ENCODE data around the gene PRKCE. TPM values are rescaled to one million over a fixed set of nuclear protein-coding genes. Genes with fewer than 3 reads are reported as not detected.
A peak's percentile ranks its signal among the peaks of the same experiment; 100 is the strongest.

PRKCE gene
- polyA plus RNA-seq, 3 donors: 1.3 to 7.7 (median 2.3) TPM

DNA sequence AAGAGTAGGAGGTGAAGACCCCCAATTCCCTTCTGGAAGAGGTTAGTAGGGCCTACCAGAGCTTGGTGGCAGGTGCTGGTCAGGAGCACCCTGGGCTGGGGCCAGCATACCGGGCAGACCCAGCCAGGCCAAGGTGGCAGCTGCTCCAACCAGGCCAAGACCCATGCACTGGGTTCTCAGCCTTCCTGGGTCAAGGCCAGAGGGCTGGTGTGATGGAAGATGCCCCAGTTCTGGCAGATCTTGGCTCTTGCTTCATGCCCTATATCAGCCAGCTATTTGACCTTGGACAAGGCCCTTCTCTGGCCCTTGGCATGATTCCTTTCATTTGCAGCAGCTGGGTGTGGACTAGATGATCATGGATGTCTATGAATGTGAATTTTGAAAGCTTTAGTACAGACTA lies 57.7 kb downstream of the PRKCE start:
- WGBS (ENCODE audit: insufficient coverage): 90% methylated on average over 1 of the region's 1 CpG
- no peaks in the 10 kb centered on the region for H3K79me2 ChIP-seq (ENCODE audit: insufficient read depth, low read length)
- H3K27me3 ChIP-seq (ENCODE audit: control insufficient read depth in 2 of 2, insufficient read depth in 2 of 2, low read length in 2 of 2): no peaks in the 10 kb centered on the region
- DNase-seq: no peak
- no peak overlapping the region for H3K4me2 ChIP-seq (replicated peaks; ENCODE audit: extremely low read depth, low read length, poor library complexity, severe bottlenecking)
- TF ChIP-seq, protein P1, sequence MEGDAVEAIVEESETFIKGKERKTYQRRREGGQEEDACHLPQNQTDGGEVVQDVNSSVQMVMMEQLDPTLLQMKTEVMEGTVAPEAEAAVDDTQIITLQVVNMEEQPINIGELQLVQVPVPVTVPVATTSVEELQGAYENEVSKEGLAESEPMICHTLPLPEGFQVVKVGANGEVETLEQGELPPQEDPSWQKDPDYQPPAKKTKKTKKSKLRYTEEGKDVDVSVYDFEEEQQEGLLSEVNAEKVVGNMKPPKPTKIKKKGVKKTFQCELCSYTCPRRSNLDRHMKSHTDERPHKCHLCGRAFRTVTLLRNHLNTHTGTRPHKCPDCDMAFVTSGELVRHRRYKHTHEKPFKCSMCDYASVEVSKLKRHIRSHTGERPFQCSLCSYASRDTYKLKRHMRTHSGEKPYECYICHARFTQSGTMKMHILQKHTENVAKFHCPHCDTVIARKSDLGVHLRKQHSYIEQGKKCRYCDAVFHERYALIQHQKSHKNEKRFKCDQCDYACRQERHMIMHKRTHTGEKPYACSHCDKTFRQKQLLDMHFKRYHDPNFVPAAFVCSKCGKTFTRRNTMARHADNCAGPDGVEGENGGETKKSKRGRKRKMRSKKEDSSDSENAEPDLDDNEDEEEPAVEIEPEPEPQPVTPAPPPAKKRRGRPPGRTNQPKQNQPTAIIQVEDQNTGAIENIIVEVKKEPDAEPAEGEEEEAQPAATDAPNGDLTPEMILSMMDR (IDR thresholded peaks at IDR 0.05): no peak
- H3K9ac ChIP-seq (ENCODE audit: insufficient read depth, low read length, poor library complexity, severe bottlenecking): no peak overlapping the region
- H3K27me3 Mint-ChIP-seq (ENCODE audit: low read depth in 3 of 3): no peaks in the 10 kb centered on the region
- H3K4me1 ChIP-seq (ENCODE audit: control insufficient read depth in 1 of 2, insufficient read depth in 2 of 2, low read length in 2 of 2): no peaks in the 10 kb centered on the region
- H3K9me3 ChIP-seq (replicated peaks in 1 of 2; ENCODE audit: control insufficient read depth in 1 of 2, insufficient read depth in 1 of 2, low read length in 2 of 2): peaks cover 0 to 7% of the 10 kb centered on the region in 2 donors
- peaks cover 10% of the 10 kb centered on the region for H3K4me1 Mint-ChIP-seq
- H4K20me1 ChIP-seq (ENCODE audit: insufficient read depth, low read length): peaks cover 14% of the 10 kb centered on the region
- H3K27ac Mint-ChIP-seq: no peak overlapping the region
- H3K27ac ChIP-seq (ENCODE audit: low read depth in 1 of 2, low read length in 2 of 2): no peak overlapping the region
- H3K4me3 ChIP-seq (replicated peaks in 1 of 3; ENCODE audit: low read depth in 2 of 3, low read length in 3 of 3): no peak overlapping the region
- H3K9me3 Mint-ChIP-seq: peaks cover 6 to 13% (median 10%) of the 10 kb centered on the region in 7 donors
- intact Hi-C loops (cut with micrococcal nuclease): no loop called here
- no peak overlapping the region for H3K4me3 Mint-ChIP-seq
- H3K36me3 Mint-ChIP-seq: peaks cover 19 to 24% of the 10 kb centered on the region in 2 donors
- peaks cover 0 to 14% of the 10 kb centered on the region in 2 donors for H3K36me3 ChIP-seq (replicated peaks in 1 of 2; ENCODE audit: control insufficient read depth in 1 of 2, insufficient read depth in 2 of 2, low read length in 2 of 2)
- no peak overlapping the region for H2AFZ ChIP-seq (ENCODE audit: insufficient read depth, low read depth, low read length, poor library complexity, severe bottlenecking)

DNA sequence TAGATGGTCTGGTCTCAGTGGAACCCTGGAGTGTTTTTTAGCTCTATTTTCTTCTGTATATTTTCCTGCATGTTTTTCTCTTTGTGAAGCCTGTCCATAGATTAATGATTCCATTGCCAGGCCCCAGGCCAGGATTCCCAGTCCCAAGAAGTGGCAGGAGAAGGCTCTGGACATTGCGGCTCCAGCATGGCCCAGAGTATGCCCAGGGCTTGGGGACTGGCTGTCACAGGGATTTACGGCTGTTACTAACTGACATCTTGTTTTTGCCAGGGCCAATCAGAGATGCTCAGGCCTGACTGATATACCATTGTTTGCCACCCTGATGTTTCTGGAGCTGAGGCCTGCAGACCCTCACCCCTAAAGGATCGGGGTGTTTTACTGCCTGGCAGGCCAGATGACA lies 59.0 kb downstream of the PRKCE start:
- H4K20me1 ChIP-seq (ENCODE audit: insufficient read depth, low read length): peaks cover 4% of the 10 kb centered on the region
- no peak for DNase-seq
- H3K4me1 Mint-ChIP-seq: peaks cover 7% of the 10 kb centered on the region
- H3K4me1 ChIP-seq (ENCODE audit: control insufficient read depth in 1 of 2, insufficient read depth in 2 of 2, low read length in 2 of 2): no peaks in the 10 kb centered on the region
- no peak overlapping the region for H3K4me3 ChIP-seq (replicated peaks in 1 of 3; ENCODE audit: low read depth in 2 of 3, low read length in 3 of 3)
- TF ChIP-seq, protein P1 (IDR thresholded peaks at IDR 0.05): no peak
- H3K27ac Mint-ChIP-seq: peak overlapping the region in 2 of 7 donors; percentile 6 to 19
- H3K27ac ChIP-seq (ENCODE audit: low read depth in 1 of 2, low read length in 2 of 2): no peak overlapping the region
- H3K9me3 ChIP-seq (replicated peaks in 1 of 2; ENCODE audit: control insufficient read depth in 1 of 2, insufficient read depth in 1 of 2, low read length in 2 of 2): peaks cover 0 to 7% of the 10 kb centered on the region in 2 donors
- H3K9ac ChIP-seq (ENCODE audit: insufficient read depth, low read length, poor library complexity, severe bottlenecking): no peak overlapping the region
- H3K9me3 Mint-ChIP-seq: peaks cover 6 to 22% (median 10%) of the 10 kb centered on the region in 7 donors
- no peak overlapping the region for H3K4me2 ChIP-seq (replicated peaks; ENCODE audit: extremely low read depth, low read length, poor library complexity, severe bottlenecking)
- H3K27me3 Mint-ChIP-seq (ENCODE audit: low read depth in 3 of 3): no peaks in the 10 kb centered on the region
- no peak overlapping the region for H2AFZ ChIP-seq (ENCODE audit: insufficient read depth, low read depth, low read length, poor library complexity, severe bottlenecking)
- peaks cover 19 to 24% of the 10 kb centered on the region in 2 donors for H3K36me3 Mint-ChIP-seq
- H3K27me3 ChIP-seq (ENCODE audit: control insufficient read depth in 2 of 2, insufficient read depth in 2 of 2, low read length in 2 of 2): no peaks in the 10 kb centered on the region
- no peaks in the 10 kb centered on the region for H3K79me2 ChIP-seq (ENCODE audit: insufficient read depth, low read length)
- H3K4me3 Mint-ChIP-seq: no peak overlapping the region
- peaks cover 0 to 14% of the 10 kb centered on the region in 2 donors for H3K36me3 ChIP-seq (replicated peaks in 1 of 2; ENCODE audit: control insufficient read depth in 1 of 2, insufficient read depth in 2 of 2, low read length in 2 of 2)
- intact Hi-C loops (cut with micrococcal nuclease): no loop called here
- 96% methylated on average over 2 of the region's 3 CpGs for WGBS (ENCODE audit: insufficient coverage)
